Superior temporal gyrus (tissue), 1 donor: ENCODE data around the gene TENM3.

Source experiments
- DNase-seq: peaks from one replicate; pipeline ENCODE4 v3.0.0-alpha.2; 2016; ENCODE audit errors: extremely low spot score

TENM3 gene

DNA sequence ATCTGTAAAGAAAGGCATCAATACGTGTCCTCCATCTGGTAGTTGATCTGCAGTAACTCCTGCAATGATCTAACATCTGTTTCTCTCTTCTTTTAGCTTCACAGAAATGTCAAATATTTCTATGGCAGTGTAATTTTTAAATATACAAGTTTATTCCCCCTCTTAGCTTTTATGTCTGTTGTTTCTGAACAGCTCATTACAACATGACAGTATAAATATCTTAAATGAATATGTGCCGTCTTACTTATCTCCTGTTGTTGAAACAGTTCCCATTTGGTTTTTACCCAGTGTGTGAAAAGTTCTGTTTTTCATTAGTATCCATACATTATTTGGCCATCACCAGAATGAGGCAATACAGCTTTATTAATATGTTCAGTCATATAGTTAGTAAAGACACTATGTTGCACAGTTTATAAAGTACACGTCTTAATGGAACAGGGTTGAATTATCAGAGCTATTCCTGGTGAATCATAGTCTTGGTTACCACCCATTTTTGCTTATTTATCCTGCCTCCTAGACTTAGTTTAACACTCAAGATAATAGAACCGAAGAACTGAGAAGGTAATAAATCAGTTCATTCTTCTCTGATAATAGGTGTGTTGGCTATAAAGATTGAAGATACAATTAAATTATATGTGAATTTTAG, 321.6 kb downstream of the TENM3 start:
- no peak for DNase-seq

DNA sequence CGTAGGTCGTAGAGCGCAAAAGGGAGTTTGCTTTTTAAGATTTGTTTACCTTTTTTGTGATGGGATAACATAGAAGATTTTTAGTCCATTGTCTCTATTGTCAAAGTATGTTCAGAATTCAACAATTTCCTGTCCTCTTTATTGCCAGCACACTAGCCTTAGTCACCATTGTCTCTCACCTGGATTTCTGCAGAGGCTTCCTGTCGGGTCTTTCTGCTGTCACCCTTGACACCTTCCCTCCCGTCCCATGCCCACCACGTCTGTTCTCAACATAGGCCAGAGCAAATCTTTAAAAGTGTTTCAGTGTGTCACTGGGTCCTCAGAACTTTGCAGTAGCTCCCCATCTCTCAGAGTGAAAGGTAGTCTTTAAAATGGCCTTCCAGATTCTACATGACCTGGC, 323.9 kb downstream of the TENM3 start:
- DNase-seq = no peak

DNA sequence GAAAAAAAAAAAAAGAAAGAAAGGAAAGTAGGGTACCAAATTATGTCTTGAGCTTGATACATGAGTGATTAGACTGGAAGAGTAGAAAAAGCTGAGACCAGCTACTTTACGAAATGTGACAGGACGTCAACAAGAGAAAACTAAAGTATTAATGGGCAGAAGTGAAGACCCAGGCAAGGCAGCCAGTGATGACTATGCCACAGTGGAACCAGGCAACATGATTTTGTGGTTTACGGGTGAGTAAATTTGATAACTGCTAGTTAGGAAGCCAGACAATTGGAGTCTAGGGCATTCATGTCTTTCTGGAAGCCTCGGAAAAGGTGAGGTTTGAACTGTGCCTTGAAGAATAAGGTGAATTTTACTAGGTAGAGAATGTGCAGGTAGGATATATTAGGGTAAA, 326.4 kb downstream of the TENM3 start:
- no peak for DNase-seq

DNA sequence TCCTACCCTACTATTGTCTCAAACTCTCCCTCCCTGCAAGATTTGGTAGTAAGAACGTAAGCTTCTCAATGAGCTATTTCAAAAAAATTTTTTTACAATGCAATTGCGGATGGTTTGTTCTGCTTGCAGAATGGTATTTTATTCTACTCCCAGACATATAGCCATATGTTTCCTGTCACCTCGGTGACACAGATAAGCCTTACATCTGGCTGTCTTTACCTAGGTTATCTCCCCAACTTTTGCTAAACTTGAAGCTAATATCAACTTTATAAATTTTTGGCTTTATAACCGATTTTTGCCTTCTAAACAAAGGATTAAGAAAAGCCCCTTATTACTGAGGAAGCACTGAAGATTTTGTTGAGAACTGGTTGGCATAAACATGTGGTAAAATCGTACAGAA, 331.5 kb downstream of the TENM3 start:
- DNase-seq = no peak

DNA sequence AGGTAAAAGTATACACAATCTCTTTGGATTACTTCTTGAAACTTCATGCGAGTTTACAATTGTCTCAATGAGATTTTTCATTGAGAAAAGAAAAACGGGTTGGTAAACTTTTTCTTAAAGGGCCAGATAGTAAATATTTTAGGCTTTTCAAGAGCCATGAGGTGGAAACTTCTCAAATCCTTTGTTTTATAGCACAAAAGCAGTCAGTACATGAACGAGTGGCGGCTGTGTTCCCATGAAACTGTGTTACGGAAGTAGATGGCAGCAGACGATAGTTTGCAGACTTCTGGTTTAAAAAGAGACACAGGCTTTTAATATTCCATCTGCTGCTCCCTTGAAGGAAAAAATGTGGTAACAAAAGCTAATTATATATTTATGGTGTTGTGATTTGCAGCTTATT, 332.0 kb downstream of the TENM3 start:
- DNase-seq = no peak

DNA sequence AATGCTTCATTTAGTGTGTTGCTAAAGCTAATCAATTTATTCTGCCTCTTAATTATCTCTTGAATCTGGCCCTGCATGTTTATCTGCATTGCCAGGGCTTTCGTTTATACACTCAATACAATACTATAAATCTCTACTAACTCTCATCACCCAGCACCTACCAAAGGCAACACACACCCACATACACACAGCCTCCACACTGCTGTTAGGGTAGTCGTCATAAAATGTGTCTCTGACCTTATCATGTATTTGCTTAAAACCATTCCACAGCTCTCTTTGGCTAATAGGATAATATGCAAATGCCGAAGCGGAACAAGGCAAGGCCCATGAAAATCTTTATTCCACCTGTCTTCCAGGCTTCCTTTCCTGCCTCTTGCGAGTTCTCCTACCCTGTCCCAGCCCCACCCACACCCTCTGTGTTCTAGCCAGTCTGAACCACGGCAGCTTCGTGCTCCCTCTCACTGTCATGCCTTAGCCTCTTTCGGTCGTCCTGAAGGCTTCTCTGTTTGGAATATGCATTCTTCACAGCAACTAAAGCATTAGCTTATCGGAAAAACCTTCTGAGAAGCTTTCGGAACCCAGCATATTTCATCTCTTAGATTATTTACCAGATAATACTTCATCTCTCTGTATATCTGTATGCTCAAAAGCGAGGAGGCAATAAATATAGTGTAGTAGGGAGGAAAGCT, 333.5 kb downstream of the TENM3 start:
- DNase-seq = no peak

DNA sequence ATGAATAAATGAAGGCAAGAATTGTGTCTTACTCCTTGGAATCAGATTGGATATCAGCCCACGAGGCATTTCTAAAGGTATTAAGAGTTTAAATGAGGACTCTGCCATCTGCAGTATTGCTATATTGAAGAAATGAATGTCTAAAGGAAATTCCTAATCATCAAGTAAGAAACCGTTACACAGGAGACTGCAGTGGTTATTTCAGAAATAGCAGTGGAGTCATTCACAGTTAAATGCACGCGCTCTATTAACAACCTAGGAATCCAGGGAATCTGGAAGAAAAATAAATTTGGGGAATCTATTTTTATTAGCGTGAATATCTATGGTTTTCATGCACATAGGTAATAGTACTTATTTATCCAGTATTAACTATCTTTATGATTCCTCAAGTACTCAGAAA, 334.2 kb downstream of the TENM3 start:
- DNase-seq = no peak

DNA sequence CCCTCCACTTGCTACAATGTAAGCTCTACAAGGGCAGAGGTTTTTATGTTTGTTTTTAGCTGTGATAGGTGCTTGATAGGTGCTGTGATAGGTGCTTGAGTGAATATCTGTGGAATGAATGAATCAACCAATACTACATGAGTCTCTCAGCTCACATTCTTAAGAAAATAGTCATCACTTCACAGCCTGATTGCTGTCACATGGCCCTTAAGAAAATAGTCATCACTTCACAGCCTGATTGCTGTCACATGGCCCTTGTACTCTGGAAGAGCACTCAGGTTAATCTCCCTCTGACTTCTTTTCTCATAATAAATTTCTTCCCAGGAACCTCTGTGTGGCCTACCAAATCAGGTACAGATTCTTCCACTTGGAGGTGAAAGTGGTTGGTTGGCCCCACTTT, 335.2 kb downstream of the TENM3 start:
- DNase-seq = no peak

DNA sequence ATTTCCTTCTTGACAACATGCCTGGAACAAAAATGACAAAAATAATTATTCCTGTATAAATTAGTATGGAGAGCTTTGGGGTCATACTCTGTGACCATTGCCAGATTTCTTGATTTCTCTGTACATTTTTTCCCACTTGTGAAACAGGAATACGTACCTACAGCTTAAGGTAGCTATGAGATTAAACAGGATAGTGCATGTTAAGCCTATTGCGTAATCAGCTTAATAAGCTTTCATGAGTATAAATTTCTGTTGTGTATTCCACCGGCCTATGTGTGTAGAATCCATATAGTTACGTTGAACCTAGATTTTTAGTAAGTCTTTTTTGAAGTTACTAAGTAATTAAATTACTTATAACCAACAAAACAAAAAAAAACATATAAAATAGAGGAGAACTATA, 339.0 kb downstream of the TENM3 start:
- no peak for DNase-seq

DNA sequence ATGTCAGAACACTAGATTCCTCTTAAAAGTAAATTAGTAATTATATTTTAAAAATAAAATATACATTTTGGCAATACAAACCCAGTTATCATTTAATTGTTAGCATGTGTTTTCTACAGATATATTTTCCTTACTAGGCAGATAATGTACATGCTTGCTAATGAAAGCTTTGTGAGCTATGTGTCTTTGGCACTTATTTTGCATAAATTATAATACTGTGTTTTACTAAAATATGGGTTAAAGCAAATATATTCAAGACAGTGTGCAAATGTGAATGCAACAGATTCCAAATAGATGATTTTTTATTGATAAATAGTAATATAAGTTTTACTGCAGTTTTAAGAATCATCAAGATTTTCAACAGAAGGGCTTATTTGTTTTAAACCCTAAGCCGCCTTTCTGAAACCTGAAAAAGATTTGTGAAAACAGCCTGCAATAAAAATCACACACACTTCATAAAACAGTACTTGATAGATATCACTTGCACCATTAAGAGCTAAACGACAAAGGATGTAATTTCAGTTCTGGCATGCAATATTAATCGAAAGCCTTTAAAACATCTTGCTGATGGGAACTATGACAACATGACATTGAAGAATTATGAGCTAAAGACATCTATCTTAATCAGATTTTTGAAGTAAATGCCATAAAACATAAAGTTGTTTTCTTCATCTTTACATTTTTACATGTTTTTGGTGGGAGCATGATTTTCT, 340.7 kb downstream of the TENM3 start:
- DNase-seq = no peak

DNA sequence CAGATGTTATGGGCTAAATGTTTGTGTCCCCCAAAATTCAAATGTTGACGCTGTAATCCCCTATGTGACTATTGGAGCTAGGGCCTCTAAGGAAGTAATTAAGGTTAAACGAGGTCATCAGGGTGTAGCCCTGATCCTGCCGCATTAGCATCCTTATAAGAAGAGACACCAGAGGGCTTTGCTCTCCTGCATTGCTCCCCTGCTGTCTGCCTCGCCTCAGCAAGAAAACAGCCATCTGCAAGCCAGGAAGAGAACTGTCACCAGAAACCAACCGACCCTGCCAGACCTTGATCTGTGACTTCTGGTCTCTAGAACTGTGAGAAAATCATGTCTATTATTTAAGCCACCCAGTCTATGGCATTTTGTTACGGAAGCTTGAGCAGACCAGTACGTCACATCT, 342.1 kb downstream of the TENM3 start:
- no peak for DNase-seq

DNA sequence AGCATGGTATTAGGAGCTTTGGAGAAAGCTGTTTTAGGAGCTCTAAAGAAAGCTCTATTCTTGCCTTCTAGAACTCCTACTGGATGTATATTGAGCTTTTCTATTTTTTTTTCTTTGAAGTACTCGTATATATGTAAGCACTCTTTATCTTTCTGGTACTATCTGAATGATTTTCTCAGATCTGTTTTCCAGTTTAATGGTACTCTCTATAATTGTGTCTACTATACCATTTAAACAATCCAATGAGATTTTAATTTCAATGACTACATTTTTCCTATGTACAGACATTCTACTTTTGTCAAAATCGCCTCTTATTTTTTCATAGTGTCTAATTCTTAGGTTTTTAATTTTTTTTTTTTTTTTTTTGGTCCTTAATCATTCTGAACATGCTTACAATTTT, 345.9 kb downstream of the TENM3 start:
- no peak for DNase-seq

DNA sequence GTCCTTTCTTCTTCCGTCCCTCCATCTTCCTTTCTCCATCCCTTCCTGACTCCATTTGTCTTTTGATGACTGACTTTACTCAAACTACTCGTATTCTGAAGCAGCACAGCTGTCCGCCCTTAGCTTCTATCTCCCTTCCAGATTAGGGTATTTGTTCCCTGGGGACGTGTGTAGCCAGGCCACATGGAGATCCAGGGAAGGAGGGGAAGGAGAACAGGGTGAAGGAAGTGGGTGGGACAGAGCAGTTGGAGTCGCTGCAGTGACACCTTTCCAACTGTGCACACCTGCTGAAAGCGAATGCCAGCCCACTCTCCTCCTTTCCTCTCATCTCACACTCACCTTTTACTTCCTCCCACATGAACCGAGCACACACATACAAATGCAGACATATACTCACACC, 350.2 kb downstream of the TENM3 start:
- DNase-seq = no peak

DNA sequence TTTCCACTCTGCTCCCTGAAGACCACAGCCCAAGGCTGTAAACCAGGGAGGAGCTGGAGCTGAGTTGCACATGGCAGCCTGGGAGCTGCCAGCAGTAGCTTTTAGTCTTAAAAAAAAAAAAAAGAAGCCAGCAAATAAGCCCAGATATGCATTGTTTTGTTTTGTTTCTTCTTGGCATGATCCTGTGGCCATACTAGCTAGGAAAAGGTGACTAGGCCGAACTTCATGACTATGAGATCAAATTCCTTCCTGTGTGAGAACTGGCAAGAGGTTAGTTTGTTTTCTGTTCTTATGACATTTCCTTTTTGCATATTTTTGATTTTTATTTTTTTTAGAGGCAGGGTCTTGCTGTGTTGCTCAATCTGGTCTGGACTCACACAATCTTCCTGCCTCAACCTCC, 350.7 kb downstream of the TENM3 start:
- DNase-seq = no peak

DNA sequence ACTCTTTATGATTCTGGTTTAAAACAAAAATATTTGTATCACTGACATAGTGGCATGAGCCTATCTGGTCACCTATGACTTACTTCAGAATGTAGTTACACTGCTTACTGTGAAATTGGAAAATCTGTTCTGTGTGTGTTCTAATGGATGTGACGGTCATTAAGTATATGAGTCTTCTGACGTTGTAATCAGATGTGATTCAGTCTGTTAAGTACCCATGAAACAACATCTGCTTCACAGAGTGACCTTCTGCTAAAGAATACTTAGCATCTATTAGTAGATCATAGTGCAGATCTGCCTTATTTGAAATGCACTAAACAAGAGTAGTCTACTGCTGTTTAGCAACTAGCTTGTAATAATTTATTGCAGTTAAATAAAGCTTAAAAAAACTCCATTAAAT, 356.9 kb downstream of the TENM3 start:
- DNase-seq = no peak

DNA sequence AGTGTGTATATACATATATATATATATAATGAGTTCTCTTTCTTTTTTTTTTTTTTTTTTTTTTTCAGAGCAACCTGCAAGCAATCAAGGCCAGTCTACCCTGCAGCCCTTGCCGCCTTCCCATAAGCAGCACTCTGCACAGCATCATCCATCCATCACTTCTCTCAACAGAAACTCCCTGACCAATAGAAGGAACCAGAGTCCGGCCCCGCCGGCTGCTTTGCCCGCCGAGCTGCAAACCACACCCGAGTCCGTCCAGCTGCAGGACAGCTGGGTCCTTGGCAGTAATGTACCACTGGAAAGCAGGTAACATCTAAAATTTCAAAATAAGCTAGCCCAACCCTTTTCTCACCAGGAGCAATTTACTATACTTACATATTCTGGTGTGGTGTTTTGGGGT, 357.7 kb downstream of the TENM3 start:
- no peak for DNase-seq

DNA sequence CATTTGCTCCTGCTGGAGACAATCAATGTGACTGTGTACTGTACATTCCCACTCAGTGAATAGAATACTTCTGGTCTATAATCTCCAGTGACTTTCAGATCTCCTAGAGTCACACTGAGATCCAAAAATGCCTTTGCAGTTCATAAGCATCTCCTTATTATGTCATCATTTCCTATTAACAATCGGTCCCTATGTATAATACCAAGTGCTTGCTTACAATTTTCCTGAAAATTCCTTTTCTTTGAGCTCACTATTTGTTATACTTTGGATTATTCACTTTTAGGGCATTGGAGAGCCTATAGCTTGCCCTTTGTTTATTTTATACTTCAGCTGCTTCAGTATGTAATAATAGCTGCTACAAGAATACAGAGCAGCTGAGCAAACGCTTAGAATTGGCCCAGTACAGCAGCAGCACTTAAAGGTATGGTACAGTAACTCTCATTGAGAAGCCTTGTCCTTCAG, 361.0 kb downstream of the TENM3 start:
- DNase-seq = no peak

DNA sequence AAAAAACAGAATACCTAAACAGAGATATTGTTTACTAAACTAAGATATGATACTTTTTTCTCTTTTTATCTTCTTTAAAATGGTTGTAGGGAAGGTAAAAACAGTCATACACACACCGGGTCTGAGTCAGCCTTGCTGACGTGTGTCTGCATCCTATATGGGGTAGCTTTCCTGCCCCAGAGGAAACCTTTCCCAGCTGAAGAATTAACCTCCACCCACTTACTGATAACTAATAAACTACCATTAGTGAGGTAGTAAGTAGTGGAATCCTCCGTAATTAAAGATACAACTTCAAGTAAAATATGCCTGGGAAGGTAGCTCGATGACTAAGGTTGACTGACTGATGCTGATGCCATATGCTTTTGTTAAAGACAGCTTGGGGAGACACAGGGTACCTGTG, 361.8 kb downstream of the TENM3 start:
- no peak for DNase-seq

DNA sequence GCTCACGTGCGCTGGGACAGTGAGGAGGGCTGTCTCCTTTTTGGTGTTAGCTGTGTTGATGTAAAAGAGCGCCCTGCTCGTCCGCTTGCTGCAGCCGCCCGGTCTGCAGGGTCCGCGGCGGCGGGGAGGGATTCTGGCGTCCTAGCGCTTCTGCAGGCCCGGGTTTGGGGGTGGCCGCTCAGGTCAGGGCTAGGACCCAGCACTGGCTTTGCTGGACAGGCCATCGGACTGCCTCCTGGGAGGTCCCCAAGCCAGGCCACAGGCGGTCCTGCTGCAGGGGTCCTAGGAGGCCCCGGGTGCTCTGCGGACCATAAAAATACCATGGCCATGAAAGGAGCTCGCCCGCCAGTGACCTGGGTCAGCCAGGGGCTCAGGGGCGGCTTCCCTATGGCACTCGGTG, 365.3 kb downstream of the TENM3 start:
- DNase-seq = no peak

DNA sequence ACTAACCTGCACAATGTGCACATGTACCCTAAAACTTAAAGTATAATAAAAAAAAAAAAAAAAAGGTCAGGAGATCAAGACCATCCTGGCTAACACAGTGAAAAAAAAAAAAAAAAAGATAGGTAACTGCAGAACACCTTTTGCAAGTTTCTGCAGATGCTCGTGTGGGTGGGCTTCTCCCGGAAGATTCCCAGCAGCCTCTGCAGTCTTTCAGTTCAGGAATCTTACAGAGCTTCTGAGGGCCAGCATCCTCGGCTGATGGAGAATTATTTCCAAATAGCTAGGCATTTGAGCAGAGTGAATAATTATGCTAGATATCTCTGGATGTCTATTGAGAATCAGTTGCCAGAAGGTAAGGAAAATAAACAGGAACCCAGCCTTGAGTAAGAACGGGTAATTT, 373.3 kb downstream of the TENM3 start:
- no peak for DNase-seq

DNA sequence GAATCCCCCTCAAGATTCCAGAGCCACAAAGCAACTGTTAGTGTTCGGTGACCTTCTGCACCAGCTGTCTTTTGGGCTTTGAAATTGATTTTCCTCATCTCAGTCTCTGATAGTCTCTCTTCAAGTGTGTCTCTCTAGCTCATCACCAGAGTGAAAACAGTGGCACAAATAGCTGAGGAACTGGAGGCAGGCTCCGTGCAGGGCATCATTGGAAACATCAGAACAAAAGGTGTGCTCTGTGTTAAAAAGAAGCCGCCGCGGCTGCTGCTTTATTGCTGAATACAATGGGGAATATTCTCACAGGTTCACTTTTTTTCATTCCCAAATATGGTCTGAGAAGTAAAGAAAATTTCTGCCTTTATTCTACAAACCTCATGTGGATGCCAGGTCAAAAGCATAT, 376.5 kb downstream of the TENM3 start:
- DNase-seq = no peak

DNA sequence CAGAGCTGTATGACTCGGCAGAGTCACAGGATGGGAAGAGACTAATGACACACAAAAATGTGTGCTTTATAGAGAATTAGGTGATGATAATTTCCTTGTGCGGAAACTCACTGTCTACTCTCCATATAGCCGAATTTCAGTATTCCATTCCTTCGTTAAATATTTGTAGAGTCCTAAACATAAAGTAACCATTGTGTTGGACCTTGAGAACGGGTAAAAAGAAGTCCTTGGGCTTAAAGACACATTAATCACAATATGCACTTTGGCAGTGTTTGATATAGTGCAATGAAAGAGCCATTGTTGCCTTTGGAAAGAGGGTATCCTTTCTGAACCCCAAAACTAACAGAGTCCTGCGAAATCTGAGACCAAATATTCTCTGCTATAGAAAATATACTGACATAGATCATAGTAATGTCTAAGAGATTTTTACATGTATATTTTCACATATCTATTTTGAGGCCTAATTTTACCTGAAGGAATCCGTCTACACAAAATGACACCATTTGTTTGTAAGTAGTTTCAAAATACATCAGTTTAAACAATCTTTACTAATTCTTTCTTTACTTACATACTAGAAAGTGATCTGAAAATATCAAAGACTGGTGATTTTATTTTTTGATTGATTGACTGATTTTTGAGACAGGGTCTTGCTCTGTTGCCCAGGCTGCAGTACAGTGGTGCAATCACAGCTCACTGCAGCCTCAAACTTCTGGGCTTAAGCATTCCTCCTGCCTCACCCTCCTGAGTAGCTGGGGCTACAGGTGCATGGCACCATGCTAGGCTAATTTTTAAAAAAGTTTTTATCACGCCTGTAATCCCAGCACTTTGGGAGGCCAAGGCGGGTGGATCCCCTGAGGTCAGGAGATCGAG, 377.1 kb downstream of the TENM3 start:
- DNase-seq = no peak
